HCT116 (cell line): Measurements from ENCODE around the gene SEMA6A. TPM values are rescaled to one million over a fixed set of nuclear protein-coding genes. Genes with fewer than 3 reads are reported as not detected.

Source experiments
- ATAC-seq: fragments of 200-7000 bp; cut with Tn5 transposase; 2 replicates; pipeline ENCODE4 v1.9.1; 2020; ENCODE audit warnings: mild to moderate bottlenecking, moderate library complexity
- BruUV-seq: library from RNA; stranded (reverse); fragments of 400-500 nt; replicated peaks from 2 replicates; lab custom pipeline; 2021; lab: Mats Ljungman, UMichigan
- CTCF ChIA-PET: fragments of 300-600 bp; sonication (Branson Sonifier 250); formaldehyde crosslinking; loops from one replicate; lab custom pipeline; 2021; ENCODE audit warnings: antibody characterized with exemption; lab: Charles Lee
- POLR2A ChIA-PET: fragments of 300-600, 350-600 bp; sonication (Branson Sonifier 250); formaldehyde crosslinking; loops from one replicate; lab custom pipeline; 2021; ENCODE audit warnings: antibody characterized with exemption; lab: Charles Lee
- RAD21 ChIA-PET, 2 experiments: fragments of 300-600 bp; sonication (Branson Sonifier 250); formaldehyde crosslinking; loops; one replicate each; lab custom pipeline; 2023; ENCODE audit warnings: low total read pairs in 2 of 2; ENCODE audit not compliant: uncharacterized antibody in 2 of 2, unreplicated experiment in 2 of 2, low non-redundant PET in 1 of 2; lab: Charles Lee
- DNase-seq: peaks from one replicate; pipeline ENCODE4 v3.0.0-alpha.2; 2010; ENCODE audit warnings: low read depth, low spot score
- H2AFZ ChIP-seq: fragments of 200-600 bp; shearing (Covaris generic), sonication (generic); 2 replicates; pipeline ENCODE4 v1.6.1; 2017; ENCODE audit warnings: low read depth, mixed run types, mixed read lengths, antibody characterized with exemption, low read length; ENCODE audit not compliant: poor library complexity, severe bottlenecking
- H3K27ac ChIP-seq: 2 replicates; pipeline ENCODE4 v1.5.1; 2012; ENCODE audit warnings: low read depth, low read length
- H3K27me3 ChIP-seq: fragments of 200-600 bp; sonication (generic); 2 replicates; pipeline ENCODE4 v1.6.1; 2016; ENCODE audit warnings: mixed run types, low read length, mixed read lengths; ENCODE audit not compliant: insufficient read depth
- H3K36me3 ChIP-seq, 2 experiments: fragments of 200-500 bp in 1 of 2; fragments of 200-600 bp in 1 of 2; sonication (Bioruptor generic) in 1 of 2; sonication (generic) in 1 of 2; 2 replicates each; pipeline versions ENCODE4 v1.5.1 to v1.6.1; 2014 to 2016; ENCODE audit warnings: low read length in 2 of 2, inconsistent platforms in 1 of 2, mixed read lengths in 1 of 2, mixed run types in 1 of 2; ENCODE audit not compliant: insufficient read depth in 2 of 2, control insufficient read depth in 1 of 2
- H3K4me1 ChIP-seq, 2 experiments: fragments of 200-600 bp in 1 of 2; sonication (generic) in 1 of 2; 2 replicates each; pipeline versions ENCODE4 v1.5.1 to v1.6.1; 2012 to 2017; ENCODE audit warnings: low read length in 2 of 2, inconsistent platforms in 1 of 2, mild to moderate bottlenecking in 1 of 2, mixed read lengths in 1 of 2, mixed run types in 1 of 2, moderate library complexity in 1 of 2; ENCODE audit not compliant: insufficient read depth in 2 of 2, control insufficient read depth in 1 of 2
- H3K4me2 ChIP-seq: fragments of 200-600 bp; sonication (generic); 2 replicates; pipeline ENCODE4 v1.6.1; 2017; ENCODE audit warnings: mixed run types, low read length, mixed read lengths
- H3K4me3 ChIP-seq, 2 experiments: fragments of 200-600 bp in 1 of 2; sonication (generic) in 1 of 2; replicated peaks in 1 of 2; 2 replicates each; pipeline ENCODE4 v1.5.1; 2011 to 2016; ENCODE audit warnings: low read length in 2 of 2, control low read depth in 1 of 2, low read depth in 1 of 2, mild to moderate bottlenecking in 1 of 2, mixed read lengths in 1 of 2, mixed run types in 1 of 2
- H3K79me2 ChIP-seq: fragments of 200-600 bp; sonication (generic); 2 replicates; pipeline ENCODE4 v1.6.1; 2017; ENCODE audit warnings: mild to moderate bottlenecking, mixed run types, low read length, moderate library complexity, mixed read lengths; ENCODE audit not compliant: insufficient read depth
- H3K9ac ChIP-seq: fragments of 200-600 bp; sonication (generic); 2 replicates; pipeline ENCODE4 v1.6.1; 2016; ENCODE audit warnings: low read length, mixed read lengths
- H3K9me2 ChIP-seq: fragments of 200-600 bp; sonication (generic), shearing (Covaris generic); 2 replicates; pipeline ENCODE4 v1.6.1; 2017; ENCODE audit warnings: mixed run types, mild to moderate bottlenecking, moderate library complexity; ENCODE audit not compliant: insufficient read depth
- H3K9me3 ChIP-seq, 2 experiments: fragments of 200-500 bp in 1 of 2; fragments of 200-600 bp in 1 of 2; sonication (Bioruptor generic) in 1 of 2; sonication (generic) in 1 of 2; 2 replicates each; pipeline ENCODE4 v1.6.1; 2014 to 2017; ENCODE audit warnings: low read length in 2 of 2, mixed read lengths in 2 of 2, inconsistent platforms in 1 of 2, low read depth in 1 of 2, mild to moderate bottlenecking in 1 of 2, mixed run types in 1 of 2, moderate library complexity in 1 of 2; ENCODE audit not compliant: control insufficient read depth in 1 of 2, insufficient read depth in 1 of 2
- H4K20me1 ChIP-seq: fragments of 200-600 bp; sonication (generic), shearing (Covaris generic); 2 replicates; pipeline ENCODE4 v1.6.1; 2017; ENCODE audit warnings: mixed run types, mild to moderate bottlenecking, moderate library complexity; ENCODE audit not compliant: insufficient read depth
- ATF3 ChIP-seq: IDR thresholded peaks from 2 replicates; pipeline ENCODE4 v1.6.1; 2012
- CBX3 ChIP-seq: IDR thresholded peaks from 2 replicates; pipeline ENCODE4 v1.6.1; 2012; ENCODE audit warnings: low read depth
- CTCF ChIP-seq, 3 experiments: fragments of 200-600 bp in 1 of 3; sonication (generic) in 1 of 3; IDR thresholded peaks in 2 of 3; conservative IDR thresholded peaks in 1 of 3; 2 replicates each; pipeline ENCODE4 v1.5.1; 2012 to 2017; ENCODE audit warnings: low read depth in 2 of 3, low read length in 2 of 3, antibody characterized with exemption in 1 of 3, borderline replicate concordance in 1 of 3, control low read depth in 1 of 3, mild to moderate bottlenecking in 1 of 3, mixed read lengths in 1 of 3, mixed run types in 1 of 3, moderate library complexity in 1 of 3; ENCODE audit not compliant: insufficient read depth in 1 of 3
- ELF1 ChIP-seq: IDR thresholded peaks from 2 replicates; pipeline ENCODE4 v1.6.1; 2012; ENCODE audit warnings: low read depth, borderline replicate concordance
- EZH2phosphoT487 ChIP-seq: fragments of 200-600 bp; IDR thresholded peaks from 2 replicates; pipeline ENCODE4 v1.6.1; 2018; ENCODE audit warnings: antibody characterized with exemption, borderline replicate concordance
- FOSL1 ChIP-seq: IDR thresholded peaks from 2 replicates; pipeline ENCODE4 v1.6.1; 2012; ENCODE audit warnings: low read depth
- JUND ChIP-seq: IDR thresholded peaks from 2 replicates; pipeline ENCODE4 v1.6.1; 2012
- MAX ChIP-seq: IDR thresholded peaks from 2 replicates; pipeline ENCODE4 v1.6.1; 2012
- POLR2A ChIP-seq: IDR thresholded peaks from 2 replicates; pipeline ENCODE4 v1.7.0; 2011; ENCODE audit warnings: borderline replicate concordance; ENCODE audit not compliant: insufficient read depth, insufficient read length; ENCODE audit errors: extremely low read depth
- POLR2AphosphoS5 ChIP-seq: IDR thresholded peaks from 2 replicates; pipeline ENCODE4 v1.6.1; 2011; ENCODE audit warnings: mild to moderate bottlenecking, low read depth, low read length, moderate library complexity
- RAD21 ChIP-seq: IDR thresholded peaks from 2 replicates; pipeline ENCODE4 v1.6.1; 2012; ENCODE audit warnings: low read depth, mild to moderate bottlenecking
- REST ChIP-seq: IDR thresholded peaks from 2 replicates; pipeline ENCODE4 v1.6.1; 2012; ENCODE audit warnings: low read depth
- SIN3A ChIP-seq: IDR thresholded peaks from 2 replicates; pipeline ENCODE4 v1.6.1; 2012; ENCODE audit warnings: low read depth
- SRF ChIP-seq: IDR thresholded peaks from 2 replicates; pipeline ENCODE4 v1.6.1; 2012; ENCODE audit warnings: low read depth
- TCF7L2 ChIP-seq: IDR thresholded peaks from 2 replicates; pipeline ENCODE4 v1.7.0; 2011; ENCODE audit warnings: borderline replicate concordance, inconsistent platforms; ENCODE audit not compliant: insufficient read depth, insufficient read length; ENCODE audit errors: extremely low read depth
- ZBTB33 ChIP-seq: IDR thresholded peaks from 2 replicates; pipeline ENCODE4 v1.6.1; 2011; ENCODE audit warnings: mild to moderate bottlenecking, low read length, moderate library complexity; ENCODE audit not compliant: insufficient replicate concordance; ENCODE audit errors: extremely low read depth
- ZFX ChIP-seq: fragments of 450-650 bp; IDR thresholded peaks from 2 replicates; pipeline ENCODE4 v1.6.1; 2017
- intact Hi-C: fragments of 100-400 bp; cut with micrococcal nuclease; formaldehyde crosslinking; loops from 2 replicates; pipeline ENCODE4 v1.10.0; 2022
- total RNA-seq: library from RNA; stranded (reverse); gene quantifications from one replicate; pipeline ENCODE4 v1.2.1, GENCODE V29; 2021; ENCODE audit not compliant: unreplicated experiment

Gene SEMA6A
- total RNA-seq, 1 experiment from 2014 or later: 6.7 TPM

GRCh38 chr5:116468583-116468982, 106.0 kb downstream of the SEMA6A start:
- intact Hi-C loops: no loop called here
- CTCF ChIA-PET: no interaction called here

More at GRCh38 chr5:116468583-116468982, 106.0 kb downstream of the SEMA6A start:
- Histone ChIP-seq H3K9me3 (no peaks in the 10 kb centered on the region), H4K20me1 (no peaks in the 10 kb centered on the region), H3K9ac (no peak overlapping the region), H3K36me3 (no peaks in the 10 kb centered on the region), H2AFZ (no peak overlapping the region), H3K4me2 (no peak overlapping the region), H3K4me3 (no peak overlapping the region), H3K27me3 (no peaks in the 10 kb centered on the region), H3K9me2 (no peaks in the 10 kb centered on the region), H3K79me2 (no peaks in the 10 kb centered on the region), H3K4me1 (no peaks in the 10 kb centered on the region), H3K27ac (no peak overlapping the region)
- TF ChIP-seq MAX (no peak), SRF (no peak), POLR2A (no peak), ZBTB33 (no peak), SIN3A (no peak), CBX3 (no peak), ELF1 (no peak), ZFX (no peak), POLR2AphosphoS5 (no peak), RAD21 (no peak), ATF3 (no peak), EZH2phosphoT487 (no peak), JUND (no peak), TCF7L2 (no peak), CTCF (IDR thresholded peaks at IDR 0.05 in 2 of 3, conservative IDR thresholded peaks at IDR 0.05 in 1 of 3; ENCODE audit: borderline replicate concordance in 1 of 3, insufficient read depth in 1 of 3, low read depth in 2 of 3, low read length in 2 of 3) (no peak), FOSL1 (no peak), REST (no peak)
- BruUV-seq: no TSS peak
- ChIA-PET RAD21 (no interaction called here), POLR2A (no interaction called here)
- ATAC-seq: no peak
- no peak for DNase-seq
